Endothelial cell of umbilical vein (primary cell): Measurements from ENCODE around the gene BET1. TPM values are rescaled to one million over a fixed set of nuclear protein-coding genes. Genes with fewer than 3 reads are reported as not detected.
A peak's percentile ranks its signal among the peaks of the same experiment; 100 is the strongest.

Source experiments
- BruUV-seq: library from RNA; stranded (reverse); fragments of 400-500 nt; replicated peaks from 2 replicates; lab custom pipeline; 2021; lab: Mats Ljungman, UMichigan
- CTCF ChIA-PET: fragments of 300-600, 350-600 bp; sonication (Branson Sonifier 250); formaldehyde crosslinking; loops from one replicate; lab custom pipeline; 2021; ENCODE audit warnings: antibody characterized with exemption, inconsistent platforms; lab: Charles Lee
- POLR2A ChIA-PET: fragments of 300-600, 350-600 bp; sonication (Branson Sonifier 250); formaldehyde crosslinking; loops from one replicate; lab custom pipeline; 2021; ENCODE audit warnings: antibody characterized with exemption, inconsistent platforms; lab: Charles Lee
- DNase-seq: peaks from one replicate; pipeline ENCODE4 v3.0.0-alpha.2; 2011; ENCODE audit warnings: low read depth, low spot score
- FAIRE-seq: peaks from 2 replicates; lab custom pipeline; 2011; peaks lifted over from hg19 to GRCh38; lab: Jason Lieb, UNC
- H2AFZ ChIP-seq: 2 replicates; pipeline ENCODE4 v1.6.0; 2012; ENCODE audit warnings: low read depth, low read length, control low read depth, inconsistent platforms
- H3K27ac ChIP-seq: 2 replicates; pipeline ENCODE4 v1.5.1; 2011; ENCODE audit warnings: low read depth, mild to moderate bottlenecking, control low read depth, low read length, moderate library complexity; ENCODE audit not compliant: insufficient read depth
- H3K27me3 ChIP-seq, 2 experiments: 2 replicates each; pipeline versions ENCODE4 v1.6.0 to v1.6.1; 2011; ENCODE audit warnings: low read length in 2 of 2, mixed read lengths in 1 of 2; ENCODE audit not compliant: control insufficient read depth in 2 of 2, insufficient read depth in 2 of 2
- H3K36me3 ChIP-seq, 2 experiments: 2 replicates in 1 of 2; 3 replicates in 1 of 2; pipeline ENCODE4 v1.5.1; 2011; ENCODE audit warnings: low read length in 2 of 2, mild to moderate bottlenecking in 1 of 2, moderate library complexity in 1 of 2; ENCODE audit not compliant: control insufficient read depth in 2 of 2, insufficient read depth in 2 of 2; ENCODE audit errors: extremely low read depth in 1 of 2
- H3K4me1 ChIP-seq: 3 replicates; pipeline ENCODE4 v1.5.1; 2011; ENCODE audit warnings: mild to moderate bottlenecking, low read length; ENCODE audit not compliant: control insufficient read depth, insufficient read depth; ENCODE audit errors: extremely low read depth
- H3K4me2 ChIP-seq: 2 replicates; pipeline ENCODE4 v1.6.1; 2011; ENCODE audit warnings: low read length, control low read depth, mixed read lengths; ENCODE audit not compliant: insufficient read depth
- H3K4me3 ChIP-seq, 3 experiments: fragments of 200-600 bp in 1 of 3; sonication (generic), shearing (Covaris generic) in 1 of 3; replicated peaks in 1 of 3; 2 replicates each; pipeline ENCODE4 v1.5.1; 2011 to 2016; ENCODE audit warnings: control low read depth in 3 of 3, low read length in 3 of 3, mild to moderate bottlenecking in 2 of 3, inconsistent platforms in 1 of 3, low read depth in 1 of 3, moderate library complexity in 1 of 3; ENCODE audit not compliant: insufficient read depth in 1 of 3
- H3K79me2 ChIP-seq: 2 replicates; pipeline ENCODE4 v1.6.0; 2012; ENCODE audit warnings: low read length, inconsistent platforms; ENCODE audit not compliant: control insufficient read depth, insufficient read depth
- H3K9ac ChIP-seq: replicated peaks from 2 replicates; pipeline ENCODE3; 2011; ENCODE audit warnings: low read length, control low read depth; ENCODE audit not compliant: insufficient read depth; ENCODE audit errors: extremely low read depth
- H3K9me1 ChIP-seq: replicated peaks from 3 replicates; pipeline ENCODE4 v1.6.0; 2011; ENCODE audit warnings: mild to moderate bottlenecking, low read length; ENCODE audit not compliant: control insufficient read depth, insufficient read depth; ENCODE audit errors: extremely low read depth
- H3K9me3 ChIP-seq: replicated peaks from 2 replicates; pipeline ENCODE4 v1.5.1; 2012; ENCODE audit warnings: low read length, inconsistent platforms; ENCODE audit not compliant: control insufficient read depth, insufficient read depth
- H4K20me1 ChIP-seq: replicated peaks from 2 replicates; pipeline ENCODE3; 2011; ENCODE audit warnings: mild to moderate bottlenecking, low read length; ENCODE audit not compliant: control insufficient read depth, insufficient read depth; ENCODE audit errors: extremely low read depth
- EZH2 ChIP-seq: IDR thresholded peaks from 2 replicates; pipeline ENCODE4 v1.6.1; 2012; ENCODE audit warnings: borderline replicate concordance, low read depth, mild to moderate bottlenecking, moderate library complexity, low read length, inconsistent platforms; ENCODE audit not compliant: severe bottlenecking
- FOS ChIP-seq: IDR thresholded peaks from 2 replicates; pipeline ENCODE4 v1.6.1; 2011; ENCODE audit warnings: mild to moderate bottlenecking, low read length, moderate library complexity, borderline replicate concordance; ENCODE audit not compliant: insufficient read depth
- GATA2 ChIP-seq: IDR thresholded peaks from 2 replicates; pipeline ENCODE4 v1.7.0; 2011; ENCODE audit warnings: low read depth, mild to moderate bottlenecking, moderate library complexity, mixed read lengths, low read length; ENCODE audit not compliant: insufficient read length, insufficient read depth
- JUN ChIP-seq: IDR thresholded peaks from 2 replicates; pipeline ENCODE4 v1.6.1; 2011; ENCODE audit warnings: borderline replicate concordance, low read depth; ENCODE audit not compliant: insufficient read length, insufficient read depth
- MYC ChIP-seq: IDR thresholded peaks from one replicate; pipeline ENCODE4 v1.6.1; 2011; ENCODE audit warnings: mild to moderate bottlenecking, low read depth, low read length
- POLR2A ChIP-seq: IDR thresholded peaks from 2 replicates; pipeline ENCODE4 v1.6.1; 2012; ENCODE audit warnings: low read depth, mild to moderate bottlenecking, control low read depth, low read length
- POLR2AphosphoS5 ChIP-seq: IDR thresholded peaks from 2 replicates; pipeline ENCODE4 v1.6.1; 2012; ENCODE audit warnings: low read depth, mild to moderate bottlenecking, control low read depth, low read length, moderate library complexity; ENCODE audit not compliant: insufficient read depth
- dilution Hi-C: fragments of 300-500 bp; cut with MboI; formaldehyde crosslinking; loops from one replicate; pipeline ENCODE4 v1.15.0; 2019; ENCODE audit warnings: low sequenced_read_pairs; ENCODE audit not compliant: extremely low pct_ligation_motif_present
- intact Hi-C: fragments of 100-400 bp; cut with micrococcal nuclease; formaldehyde crosslinking; loops from one replicate; pipeline ENCODE4 v1.10.0; 2022
- polyA plus RNA-seq, 4 experiments: library from polyadenylated mRNA; depleted of rRNA in 3 of 4; stranded (reverse) in 3 of 4; unstranded in 1 of 4; fragments of >200 nt; gene quantifications; 2 replicates each; pipeline versions ENCODE4 v1.2.1 to v1.2.3, GENCODE V29; 2011 to 2012; ENCODE audit warnings: missing spikeins in 1 of 4
- total RNA-seq: library from RNA; stranded (reverse); gene quantifications from 2 replicates; pipeline ENCODE4 v1.2.3, GENCODE V29; 2021
- TF ChIP-seq, protein P1 (sequence below), 2 donors: IDR thresholded peaks; 1 replicate in 1 of 2; 2 replicates in 1 of 2; pipeline ENCODE4 v1.5.1; 2011; ENCODE audit warnings: low read length in 2 of 2, mild to moderate bottlenecking in 2 of 2, moderate library complexity in 2 of 2, control low read depth in 1 of 2, inconsistent platforms in 1 of 2, low read depth in 1 of 2; ENCODE audit not compliant: insufficient read depth in 1 of 2; ENCODE audit errors: extremely low read depth in 1 of 2

BET1 gene
- total and polyA plus RNA-seq, 2 donors (not counting 3 experiments of a cell fraction or from before 2014, with no cell fraction given), result 21.9 to 28.4 TPM

DNA sequence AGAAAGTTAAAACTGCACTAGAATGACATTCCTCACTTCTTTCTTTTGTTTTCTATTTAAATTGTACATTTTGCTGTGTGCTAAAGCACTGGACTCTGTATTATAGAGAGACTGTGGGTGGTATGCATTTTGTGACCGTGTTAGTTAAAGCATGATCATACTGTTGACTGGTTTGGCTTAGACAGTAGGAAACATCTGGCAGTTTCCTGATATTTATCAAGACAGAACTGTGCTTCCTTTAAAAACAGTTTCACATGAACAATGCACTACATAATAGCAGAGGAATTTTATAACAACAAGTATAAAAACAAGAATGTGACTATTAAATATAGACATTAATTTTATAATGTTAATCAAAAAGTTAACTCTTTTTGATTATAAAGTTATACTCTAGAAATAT lies 59.5 kb downstream of the BET1 start:
- peak; percentile 92 for TF ChIP-seq JUN
- peak; percentile 74 for TF ChIP-seq POLR2AphosphoS5
- TF ChIP-seq MYC, result peak; percentile 30
- peak; percentile 91 for TF ChIP-seq GATA2
- peak; percentile 56 for TF ChIP-seq FOS
- no peak for TF ChIP-seq EZH2
- peak; percentile 75 for TF ChIP-seq POLR2A
- TF ChIP-seq, protein P1, sequence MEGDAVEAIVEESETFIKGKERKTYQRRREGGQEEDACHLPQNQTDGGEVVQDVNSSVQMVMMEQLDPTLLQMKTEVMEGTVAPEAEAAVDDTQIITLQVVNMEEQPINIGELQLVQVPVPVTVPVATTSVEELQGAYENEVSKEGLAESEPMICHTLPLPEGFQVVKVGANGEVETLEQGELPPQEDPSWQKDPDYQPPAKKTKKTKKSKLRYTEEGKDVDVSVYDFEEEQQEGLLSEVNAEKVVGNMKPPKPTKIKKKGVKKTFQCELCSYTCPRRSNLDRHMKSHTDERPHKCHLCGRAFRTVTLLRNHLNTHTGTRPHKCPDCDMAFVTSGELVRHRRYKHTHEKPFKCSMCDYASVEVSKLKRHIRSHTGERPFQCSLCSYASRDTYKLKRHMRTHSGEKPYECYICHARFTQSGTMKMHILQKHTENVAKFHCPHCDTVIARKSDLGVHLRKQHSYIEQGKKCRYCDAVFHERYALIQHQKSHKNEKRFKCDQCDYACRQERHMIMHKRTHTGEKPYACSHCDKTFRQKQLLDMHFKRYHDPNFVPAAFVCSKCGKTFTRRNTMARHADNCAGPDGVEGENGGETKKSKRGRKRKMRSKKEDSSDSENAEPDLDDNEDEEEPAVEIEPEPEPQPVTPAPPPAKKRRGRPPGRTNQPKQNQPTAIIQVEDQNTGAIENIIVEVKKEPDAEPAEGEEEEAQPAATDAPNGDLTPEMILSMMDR (IDR thresholded peaks at IDR 0.05; ENCODE audit: extremely low read depth in 1 of 2, insufficient read depth in 1 of 2, low read depth in 1 of 2, low read length in 2 of 2), result no peak
- Histone ChIP-seq H3K4me3 (no peak overlapping the region), H3K27me3 (no peaks in the 10 kb centered on the region), H3K27ac (peak overlapping the region; percentile 87), H3K4me2 (peak overlapping the region; percentile 40), H3K9me3 (no peaks in the 10 kb centered on the region), H3K79me2 (no peaks in the 10 kb centered on the region), H3K9me1 (no peaks in the 10 kb centered on the region), H3K36me3 (no peaks in the 10 kb centered on the region), H4K20me1 (no peaks in the 10 kb centered on the region), H2AFZ (no peak overlapping the region), H3K4me1 (peaks cover 63% of the 10 kb centered on the region), H3K9ac (peak overlapping the region; percentile 76)
- dilution Hi-C loops (no loop called here), intact Hi-C loops (loop anchor here (1.0 to 10.0 kb wide), 8 partner anchors 14 to 1310 kb away; partner anchors contain the start of genes BET1 and GNG11)
- DNase-seq (peak; percentile 94), FAIRE-seq (peak; percentile 26)
- CTCF ChIA-PET, result interaction anchor here (0.8 to 4.9 kb wide), 5 partner anchors 13 to 238 kb away, joined by 3 to 19 read pairs (median 5); partner anchors contain the start of gene GNG11
- POLR2A ChIA-PET, result interaction anchor here (0.6 to 1.1 kb wide), 2 partner anchors 14 to 57 kb away, joined by 3 to 4 read pairs; no protein-coding TSS in a partner anchor
- BruUV-seq, result no TSS peak
